ENCODE results near the gene OR2A7. TPM values are rescaled to one million over a fixed set of nuclear protein-coding genes. Genes with fewer than 3 reads are reported as not detected.
"Not testable (repeated sequence)": the region's sequence is repeated elsewhere in the genome, so short reads cannot be mapped to it uniquely, and the experiment has no call there.

OR2A7 gene
- total RNA-seq, 1 donor from 2014 or later = 0.33 TPM

DNA sequence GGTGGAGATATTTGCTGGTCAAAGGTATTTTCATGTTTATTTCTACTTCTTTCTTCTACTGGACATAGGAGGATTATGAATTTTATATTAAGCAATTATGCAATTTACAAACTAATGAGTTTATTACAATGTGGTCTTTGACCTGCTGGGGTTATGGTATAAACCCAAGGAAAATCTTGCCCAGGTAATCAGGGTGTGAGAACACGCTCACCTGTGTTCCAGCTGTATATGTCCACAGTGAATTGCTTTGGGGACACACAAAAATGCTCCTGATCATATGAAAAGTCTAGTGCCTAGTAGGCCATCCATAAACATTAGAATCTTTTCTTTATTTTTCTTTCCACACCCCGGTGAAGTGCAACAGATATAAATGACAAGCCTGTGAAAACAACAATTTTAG lies 25.2 kb downstream of the OR2A7 start, which contains the start of gene OR2A42:
OR2A42 (minus strand) TSS at position 241 of the 400 bp plus-strand sequence. CDS start 6,762 bp downstream, outside the sequence.
- not testable (repeated sequence) for H3K36me3 Mint-ChIP-seq (ENCODE audit: low read depth); H3K9me3 Mint-ChIP-seq; H3K27me3 Mint-ChIP-seq (ENCODE audit: low read depth); H3K4me3 Mint-ChIP-seq; H3K27ac Mint-ChIP-seq (ENCODE audit: unreplicated experiment); H3K4me1 Mint-ChIP-seq; DNase-seq (ENCODE audit: low read depth, low spot score)

GRCh38 chr7:144238530-144239082 lies 26.0 kb downstream of the OR2A7 start:
- H3K4me1 Mint-ChIP-seq; H3K4me3 Mint-ChIP-seq; H3K27ac Mint-ChIP-seq (ENCODE audit: unreplicated experiment); H3K36me3 Mint-ChIP-seq (ENCODE audit: low read depth); DNase-seq (ENCODE audit: low read depth, low spot score); H3K27me3 Mint-ChIP-seq (ENCODE audit: low read depth); H3K9me3 Mint-ChIP-seq: not testable (repeated sequence)

DNA sequence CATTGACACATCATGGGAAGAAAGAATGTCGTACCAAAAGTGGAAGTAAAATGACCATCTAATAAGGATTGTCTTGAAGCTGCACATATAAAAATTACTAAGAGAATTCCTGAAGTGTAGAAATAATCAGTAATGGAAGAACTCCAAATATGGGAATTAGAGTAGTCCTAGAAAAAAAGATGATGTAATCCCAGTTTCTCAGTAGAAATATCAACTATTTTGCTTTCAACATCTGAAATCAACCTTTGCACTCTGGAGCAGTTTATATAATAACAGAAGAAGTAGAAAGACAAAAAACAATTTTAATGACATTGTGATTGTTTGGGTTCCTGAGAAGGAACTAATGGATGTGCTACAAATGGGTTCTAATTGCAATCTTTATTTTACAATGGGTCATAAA lies 31.6 kb downstream of the OR2A7 start:
- not testable (repeated sequence) for H3K27me3 Mint-ChIP-seq (ENCODE audit: low read depth); H3K27ac Mint-ChIP-seq (ENCODE audit: unreplicated experiment); H3K4me3 Mint-ChIP-seq; H3K36me3 Mint-ChIP-seq (ENCODE audit: low read depth); DNase-seq (ENCODE audit: low read depth, low spot score); H3K4me1 Mint-ChIP-seq; H3K9me3 Mint-ChIP-seq

DNA sequence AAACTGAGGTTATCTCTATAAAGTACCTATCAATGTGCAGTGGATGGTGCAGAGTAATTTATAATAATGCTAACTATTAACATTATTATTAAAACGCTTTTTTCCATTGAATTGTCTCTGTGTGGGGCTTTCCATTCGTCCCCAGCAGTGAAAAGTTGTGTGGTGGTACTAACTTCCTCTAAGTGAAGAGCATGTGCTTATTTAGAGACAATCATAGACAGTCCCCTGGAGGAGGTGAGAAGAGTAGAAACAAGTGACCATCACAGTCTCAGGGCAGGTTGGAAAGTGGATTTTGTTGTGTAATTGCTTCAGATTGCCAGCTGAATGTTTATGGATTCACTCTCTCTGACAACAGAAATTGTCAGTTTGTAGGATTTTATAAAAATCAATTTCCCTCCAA lies 33.6 kb downstream of the OR2A7 start:
- H3K27ac Mint-ChIP-seq (ENCODE audit: unreplicated experiment); H3K9me3 Mint-ChIP-seq; H3K4me3 Mint-ChIP-seq; DNase-seq (ENCODE audit: low read depth, low spot score); H3K4me1 Mint-ChIP-seq; H3K36me3 Mint-ChIP-seq (ENCODE audit: low read depth); H3K27me3 Mint-ChIP-seq (ENCODE audit: low read depth): not testable (repeated sequence)

GRCh38 chr7:144228810-144229209 lies 35.8 kb downstream of the OR2A7 start:
- H3K4me1 Mint-ChIP-seq; DNase-seq (ENCODE audit: low read depth, low spot score); H3K4me3 Mint-ChIP-seq; H3K9me3 Mint-ChIP-seq; H3K36me3 Mint-ChIP-seq (ENCODE audit: low read depth); H3K27ac Mint-ChIP-seq (ENCODE audit: unreplicated experiment); H3K27me3 Mint-ChIP-seq (ENCODE audit: low read depth): not testable (repeated sequence)

GRCh38 chr7:144226866-144227265 lies 37.7 kb downstream of the OR2A7 start:
- not testable (repeated sequence) for H3K4me3 Mint-ChIP-seq; H3K36me3 Mint-ChIP-seq (ENCODE audit: low read depth); H3K9me3 Mint-ChIP-seq; H3K4me1 Mint-ChIP-seq; H3K27me3 Mint-ChIP-seq (ENCODE audit: low read depth); DNase-seq (ENCODE audit: low read depth, low spot score); H3K27ac Mint-ChIP-seq (ENCODE audit: unreplicated experiment)

- H3K27me3 Mint-ChIP-seq (ENCODE audit: low read depth); DNase-seq (ENCODE audit: low read depth, low spot score); H3K4me3 Mint-ChIP-seq; H3K9me3 Mint-ChIP-seq; H3K36me3 Mint-ChIP-seq (ENCODE audit: low read depth); H3K27ac Mint-ChIP-seq (ENCODE audit: unreplicated experiment); H3K4me1 Mint-ChIP-seq: not testable (repeated sequence)
These were observed 40.9 kb downstream of the OR2A7 start for GRCh38 chr7:144223675-144224074.

DNA sequence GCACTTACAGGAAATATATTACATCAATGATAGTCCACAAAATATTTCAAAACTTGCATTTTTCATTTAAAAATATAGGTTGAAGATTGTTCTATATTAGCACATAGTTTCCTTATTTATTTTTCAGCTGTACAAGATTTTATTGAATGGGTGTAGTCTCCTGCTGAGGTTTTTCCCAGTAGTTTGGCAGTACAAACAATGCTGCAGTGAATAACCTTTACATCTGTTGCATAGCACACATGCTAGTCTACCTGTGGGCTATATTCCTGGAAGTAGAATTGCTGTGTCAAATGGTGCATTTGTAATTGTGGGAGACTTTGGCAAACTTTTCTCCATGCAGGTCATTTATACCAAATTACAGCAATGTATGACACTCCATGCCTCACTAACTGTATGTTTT lies 44.1 kb downstream of the OR2A7 start:
- H3K27ac Mint-ChIP-seq (ENCODE audit: unreplicated experiment); H3K27me3 Mint-ChIP-seq (ENCODE audit: low read depth); H3K9me3 Mint-ChIP-seq; H3K36me3 Mint-ChIP-seq (ENCODE audit: low read depth); DNase-seq (ENCODE audit: low read depth, low spot score); H3K4me1 Mint-ChIP-seq; H3K4me3 Mint-ChIP-seq: not testable (repeated sequence)

GRCh38 chr7:144219149-144219548 lies 45.4 kb downstream of the OR2A7 start:
- not testable (repeated sequence) for H3K4me1 Mint-ChIP-seq; H3K36me3 Mint-ChIP-seq (ENCODE audit: low read depth)

GRCh38 chr7:144218581-144218980 lies 46.0 kb downstream of the OR2A7 start:
- not testable (repeated sequence) for H3K9me3 Mint-ChIP-seq; H3K36me3 Mint-ChIP-seq (ENCODE audit: low read depth); H3K27ac Mint-ChIP-seq (ENCODE audit: unreplicated experiment); H3K4me1 Mint-ChIP-seq; H3K27me3 Mint-ChIP-seq (ENCODE audit: low read depth); H3K4me3 Mint-ChIP-seq; DNase-seq (ENCODE audit: low read depth, low spot score)

More at GRCh38 chr7:144219149-144219548, 45.4 kb downstream of the OR2A7 start:
- not testable (repeated sequence) for H3K4me3 Mint-ChIP-seq; DNase-seq (ENCODE audit: low read depth, low spot score); H3K27ac Mint-ChIP-seq (ENCODE audit: unreplicated experiment); H3K9me3 Mint-ChIP-seq; H3K27me3 Mint-ChIP-seq (ENCODE audit: low read depth)

- H3K4me3 Mint-ChIP-seq; DNase-seq (ENCODE audit: low read depth, low spot score); H3K9me3 Mint-ChIP-seq; H3K4me1 Mint-ChIP-seq; H3K27ac Mint-ChIP-seq (ENCODE audit: unreplicated experiment); H3K36me3 Mint-ChIP-seq (ENCODE audit: low read depth); H3K27me3 Mint-ChIP-seq (ENCODE audit: low read depth): not testable (repeated sequence)
These were observed 47.4 kb downstream of the OR2A7 start for GRCh38 chr7:144217200-144217599.

Other genes starting within 250 kb of the OR2A7 start
- not detected in 2 replicates for gene OR2A5, start 215.8 kb downstream of the OR2A7 start, total RNA-seq
- gene OR2A25, start 195.0 kb downstream of the OR2A7 start, total RNA-seq = not detected in 2 replicates
- not detected in 2 replicates for gene OR2A12, start 178.5 kb downstream of the OR2A7 start, total RNA-seq
- gene OR2A2, start 155.2 kb downstream of the OR2A7 start, total RNA-seq = not detected in 2 replicates
- gene OR2A14, start 141.6 kb downstream of the OR2A7 start, total RNA-seq = not detected in 2 replicates
- 0.55 TPM in 1 of 2 replicates, not detected in the other for gene CTAGE4, start 81.3 kb downstream of the OR2A7 start, total RNA-seq
- 0.89 and 1.2 TPM in 2 replicates for gene ARHGEF35, start 69.0 kb downstream of the OR2A7 start, total RNA-seq
- gene OR2A42, start 25.2 kb downstream of the OR2A7 start, total RNA-seq = 0.14 TPM in 1 of 2 replicates, not detected in the other
- gene CTAGE8, start 4.5 kb upstream of the OR2A7 start, total RNA-seq = 0.72 TPM in 1 of 2 replicates, not detected in the other
- gene OR2A1, start 47.6 kb upstream of the OR2A7 start, total RNA-seq = 0.19 TPM in 1 of 2 replicates, not detected in the other
- 2.4 and 2.7 TPM in 2 replicates for gene ARHGEF5, start 90.6 kb upstream of the OR2A7 start, total RNA-seq
- gene NOBOX, start 138.9 kb upstream of the OR2A7 start, total RNA-seq = not detected in 2 replicates

All from neural crest cell (in vitro differentiated cells).